Endothelial cell of umbilical vein (primary cell): Measurements from ENCODE around the gene PPP1R13B. TPM values are rescaled to one million over a fixed set of nuclear protein-coding genes. Genes with fewer than 3 reads are reported as not detected.
A peak's percentile ranks its signal among the peaks of the same experiment; 100 is the strongest.

Experiments used
- BruUV-seq: library from RNA; stranded (reverse); fragments of 400-500 nt; replicated peaks from 2 replicates; lab custom pipeline; 2021; lab: Mats Ljungman, UMichigan
- CTCF ChIA-PET: fragments of 300-600, 350-600 bp; sonication (Branson Sonifier 250); formaldehyde crosslinking; loops from one replicate; lab custom pipeline; 2021; ENCODE audit warnings: antibody characterized with exemption, inconsistent platforms; lab: Charles Lee
- POLR2A ChIA-PET: fragments of 300-600, 350-600 bp; sonication (Branson Sonifier 250); formaldehyde crosslinking; loops from one replicate; lab custom pipeline; 2021; ENCODE audit warnings: antibody characterized with exemption, inconsistent platforms; lab: Charles Lee
- DNase-seq: peaks from one replicate; pipeline ENCODE4 v3.0.0-alpha.2; 2011; ENCODE audit warnings: low read depth, low spot score
- FAIRE-seq: peaks from 2 replicates; lab custom pipeline; 2011; peaks lifted over from hg19 to GRCh38; lab: Jason Lieb, UNC
- H2AFZ ChIP-seq: 2 replicates; pipeline ENCODE4 v1.6.0; 2012; ENCODE audit warnings: low read depth, low read length, control low read depth, inconsistent platforms
- H3K27ac ChIP-seq: 2 replicates; pipeline ENCODE4 v1.5.1; 2011; ENCODE audit warnings: low read depth, mild to moderate bottlenecking, control low read depth, low read length, moderate library complexity; ENCODE audit not compliant: insufficient read depth
- H3K27me3 ChIP-seq, 2 experiments: 2 replicates each; pipeline versions ENCODE4 v1.6.0 to v1.6.1; 2011; ENCODE audit warnings: low read length in 2 of 2, mixed read lengths in 1 of 2; ENCODE audit not compliant: control insufficient read depth in 2 of 2, insufficient read depth in 2 of 2
- H3K36me3 ChIP-seq, 2 experiments: 2 replicates in 1 of 2; 3 replicates in 1 of 2; pipeline ENCODE4 v1.5.1; 2011; ENCODE audit warnings: low read length in 2 of 2, mild to moderate bottlenecking in 1 of 2, moderate library complexity in 1 of 2; ENCODE audit not compliant: control insufficient read depth in 2 of 2, insufficient read depth in 2 of 2; ENCODE audit errors: extremely low read depth in 1 of 2
- H3K4me1 ChIP-seq: 3 replicates; pipeline ENCODE4 v1.5.1; 2011; ENCODE audit warnings: mild to moderate bottlenecking, low read length; ENCODE audit not compliant: control insufficient read depth, insufficient read depth; ENCODE audit errors: extremely low read depth
- H3K4me2 ChIP-seq: 2 replicates; pipeline ENCODE4 v1.6.1; 2011; ENCODE audit warnings: low read length, control low read depth, mixed read lengths; ENCODE audit not compliant: insufficient read depth
- H3K4me3 ChIP-seq, 3 experiments: fragments of 200-600 bp in 1 of 3; sonication (generic), shearing (Covaris generic) in 1 of 3; replicated peaks in 1 of 3; 2 replicates each; pipeline ENCODE4 v1.5.1; 2011 to 2016; ENCODE audit warnings: control low read depth in 3 of 3, low read length in 3 of 3, mild to moderate bottlenecking in 2 of 3, inconsistent platforms in 1 of 3, low read depth in 1 of 3, moderate library complexity in 1 of 3; ENCODE audit not compliant: insufficient read depth in 1 of 3
- H3K79me2 ChIP-seq: 2 replicates; pipeline ENCODE4 v1.6.0; 2012; ENCODE audit warnings: low read length, inconsistent platforms; ENCODE audit not compliant: control insufficient read depth, insufficient read depth
- H3K9ac ChIP-seq: replicated peaks from 2 replicates; pipeline ENCODE3; 2011; ENCODE audit warnings: low read length, control low read depth; ENCODE audit not compliant: insufficient read depth; ENCODE audit errors: extremely low read depth
- H3K9me1 ChIP-seq: replicated peaks from 3 replicates; pipeline ENCODE4 v1.6.0; 2011; ENCODE audit warnings: mild to moderate bottlenecking, low read length; ENCODE audit not compliant: control insufficient read depth, insufficient read depth; ENCODE audit errors: extremely low read depth
- H3K9me3 ChIP-seq: replicated peaks from 2 replicates; pipeline ENCODE4 v1.5.1; 2012; ENCODE audit warnings: low read length, inconsistent platforms; ENCODE audit not compliant: control insufficient read depth, insufficient read depth
- H4K20me1 ChIP-seq: replicated peaks from 2 replicates; pipeline ENCODE3; 2011; ENCODE audit warnings: mild to moderate bottlenecking, low read length; ENCODE audit not compliant: control insufficient read depth, insufficient read depth; ENCODE audit errors: extremely low read depth
- EZH2 ChIP-seq: IDR thresholded peaks from 2 replicates; pipeline ENCODE4 v1.6.1; 2012; ENCODE audit warnings: borderline replicate concordance, low read depth, mild to moderate bottlenecking, moderate library complexity, low read length, inconsistent platforms; ENCODE audit not compliant: severe bottlenecking
- FOS ChIP-seq: IDR thresholded peaks from 2 replicates; pipeline ENCODE4 v1.6.1; 2011; ENCODE audit warnings: mild to moderate bottlenecking, low read length, moderate library complexity, borderline replicate concordance; ENCODE audit not compliant: insufficient read depth
- GATA2 ChIP-seq: IDR thresholded peaks from 2 replicates; pipeline ENCODE4 v1.7.0; 2011; ENCODE audit warnings: low read depth, mild to moderate bottlenecking, moderate library complexity, mixed read lengths, low read length; ENCODE audit not compliant: insufficient read length, insufficient read depth
- JUN ChIP-seq: IDR thresholded peaks from 2 replicates; pipeline ENCODE4 v1.6.1; 2011; ENCODE audit warnings: borderline replicate concordance, low read depth; ENCODE audit not compliant: insufficient read length, insufficient read depth
- MYC ChIP-seq: IDR thresholded peaks from one replicate; pipeline ENCODE4 v1.6.1; 2011; ENCODE audit warnings: mild to moderate bottlenecking, low read depth, low read length
- POLR2A ChIP-seq: IDR thresholded peaks from 2 replicates; pipeline ENCODE4 v1.6.1; 2012; ENCODE audit warnings: low read depth, mild to moderate bottlenecking, control low read depth, low read length
- POLR2AphosphoS5 ChIP-seq: IDR thresholded peaks from 2 replicates; pipeline ENCODE4 v1.6.1; 2012; ENCODE audit warnings: low read depth, mild to moderate bottlenecking, control low read depth, low read length, moderate library complexity; ENCODE audit not compliant: insufficient read depth
- dilution Hi-C: fragments of 300-500 bp; cut with MboI; formaldehyde crosslinking; loops from one replicate; pipeline ENCODE4 v1.15.0; 2019; ENCODE audit warnings: low sequenced_read_pairs; ENCODE audit not compliant: extremely low pct_ligation_motif_present
- intact Hi-C: fragments of 100-400 bp; cut with micrococcal nuclease; formaldehyde crosslinking; loops from one replicate; pipeline ENCODE4 v1.10.0; 2022
- polyA plus RNA-seq, 4 experiments: library from polyadenylated mRNA; depleted of rRNA in 3 of 4; stranded (reverse) in 3 of 4; unstranded in 1 of 4; fragments of >200 nt; gene quantifications; 2 replicates each; pipeline versions ENCODE4 v1.2.1 to v1.2.3, GENCODE V29; 2011 to 2012; ENCODE audit warnings: missing spikeins in 1 of 4
- total RNA-seq: library from RNA; stranded (reverse); gene quantifications from 2 replicates; pipeline ENCODE4 v1.2.3, GENCODE V29; 2021
- TF ChIP-seq, protein P1 (sequence below): IDR thresholded peaks from 2 replicates; pipeline ENCODE4 v1.6.1; 2011; ENCODE audit not compliant: insufficient read depth, insufficient read length
- TF ChIP-seq, protein P2 (sequence below), 2 donors: IDR thresholded peaks; 1 replicate in 1 of 2; 2 replicates in 1 of 2; pipeline ENCODE4 v1.5.1; 2011; ENCODE audit warnings: low read length in 2 of 2, mild to moderate bottlenecking in 2 of 2, moderate library complexity in 2 of 2, control low read depth in 1 of 2, inconsistent platforms in 1 of 2, low read depth in 1 of 2; ENCODE audit not compliant: insufficient read depth in 1 of 2; ENCODE audit errors: extremely low read depth in 1 of 2

The PPP1R13B gene
- total and polyA plus RNA-seq, 2 donors (not counting 3 experiments of a cell fraction or from before 2014, with no cell fraction given) = 10.0 to 30.0 TPM

GRCh38 chr14:103735022-103735421 lies 112.4 kb downstream of the PPP1R13B start:
- TF ChIP-seq, protein P1, sequence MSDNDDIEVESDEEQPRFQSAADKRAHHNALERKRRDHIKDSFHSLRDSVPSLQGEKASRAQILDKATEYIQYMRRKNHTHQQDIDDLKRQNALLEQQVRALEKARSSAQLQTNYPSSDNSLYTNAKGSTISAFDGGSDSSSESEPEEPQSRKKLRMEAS = no peak
- TF ChIP-seq GATA2 = no peak
- TF ChIP-seq, protein P2, sequence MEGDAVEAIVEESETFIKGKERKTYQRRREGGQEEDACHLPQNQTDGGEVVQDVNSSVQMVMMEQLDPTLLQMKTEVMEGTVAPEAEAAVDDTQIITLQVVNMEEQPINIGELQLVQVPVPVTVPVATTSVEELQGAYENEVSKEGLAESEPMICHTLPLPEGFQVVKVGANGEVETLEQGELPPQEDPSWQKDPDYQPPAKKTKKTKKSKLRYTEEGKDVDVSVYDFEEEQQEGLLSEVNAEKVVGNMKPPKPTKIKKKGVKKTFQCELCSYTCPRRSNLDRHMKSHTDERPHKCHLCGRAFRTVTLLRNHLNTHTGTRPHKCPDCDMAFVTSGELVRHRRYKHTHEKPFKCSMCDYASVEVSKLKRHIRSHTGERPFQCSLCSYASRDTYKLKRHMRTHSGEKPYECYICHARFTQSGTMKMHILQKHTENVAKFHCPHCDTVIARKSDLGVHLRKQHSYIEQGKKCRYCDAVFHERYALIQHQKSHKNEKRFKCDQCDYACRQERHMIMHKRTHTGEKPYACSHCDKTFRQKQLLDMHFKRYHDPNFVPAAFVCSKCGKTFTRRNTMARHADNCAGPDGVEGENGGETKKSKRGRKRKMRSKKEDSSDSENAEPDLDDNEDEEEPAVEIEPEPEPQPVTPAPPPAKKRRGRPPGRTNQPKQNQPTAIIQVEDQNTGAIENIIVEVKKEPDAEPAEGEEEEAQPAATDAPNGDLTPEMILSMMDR (IDR thresholded peaks at IDR 0.05; ENCODE audit: extremely low read depth in 1 of 2, insufficient read depth in 1 of 2, low read depth in 1 of 2, low read length in 2 of 2) = no peak
- no peak for TF ChIP-seq EZH2
- TF ChIP-seq POLR2A = no peak
- TF ChIP-seq POLR2AphosphoS5 = no peak
- no peak for TF ChIP-seq JUN
- TF ChIP-seq MYC = no peak
- no peak for TF ChIP-seq FOS
- BruUV-seq = no TSS peak
- peak; percentile 45 for DNase-seq

More at GRCh38 chr14:103735022-103735421, 112.4 kb downstream of the PPP1R13B start:
- H4K20me1 ChIP-seq = no peaks in the 10 kb centered on the region
- no peak overlapping the region for H3K4me2 ChIP-seq
- ChIA-PET POLR2A (no interaction called here), CTCF (interaction anchor here (0.5 to 1.4 kb wide), 5 partner anchors 18 to 122 kb away, joined by 3 to 6 read pairs (median 3); partner anchors contain the start of genes XRCC3 and ZFYVE21)
- intact Hi-C loops = no loop called here
- H3K4me3 ChIP-seq = no peak overlapping the region
- no peak overlapping the region for H3K9ac ChIP-seq
- dilution Hi-C loops = no loop called here
- no peak overlapping the region for H2AFZ ChIP-seq
- peaks cover 0 to 41% of the 10 kb centered on the region in 2 experiments for H3K36me3 ChIP-seq
- no peak for FAIRE-seq
- no peaks in the 10 kb centered on the region for H3K79me2 ChIP-seq
- no peak overlapping the region for H3K27ac ChIP-seq
- no peaks in the 10 kb centered on the region for H3K9me3 ChIP-seq
- H3K27me3 ChIP-seq = no peaks in the 10 kb centered on the region
- H3K9me1 ChIP-seq = no peaks in the 10 kb centered on the region
- H3K4me1 ChIP-seq = no peaks in the 10 kb centered on the region
